Uterus (tissue), 2 donors: ENCODE data around the gene PDPR.
"Not testable (repeated sequence)": the region's sequence is repeated elsewhere in the genome, so short reads cannot be mapped to it uniquely, and the experiment has no call there.

Experiments
- CTCF ChIP-seq, 4 experiments: fragments of 200-600 bp in 2 of 4; fragments of 450-650 bp in 2 of 4; sonication (generic) in 2 of 4; IDR thresholded peaks; one replicate each; pipeline ENCODE4 v1.5.1; 2016 to 2019; ENCODE audit warnings: antibody characterized with exemption in 4 of 4, mild to moderate bottlenecking in 2 of 4, moderate library complexity in 1 of 4
- POLR2A ChIP-seq, 2 donors: fragments of 450-650 bp; IDR thresholded peaks; one replicate each; pipeline ENCODE4 v1.6.1; 2016; ENCODE audit warnings: antibody characterized with exemption in 2 of 2, mild to moderate bottlenecking in 1 of 2, moderate library complexity in 1 of 2

- not testable (repeated sequence) for TF ChIP-seq POLR2A, CTCF (IDR thresholded peaks at IDR 0.05)
These were observed 89.9 kb downstream of the PDPR start for GRCh38 chr16:70204010-70204409.
